ENCODE data around the gene TRIM44. TPM values are rescaled to one million over a fixed set of nuclear protein-coding genes. Genes with fewer than 3 reads are reported as not detected.

The TRIM44 gene
- total and polyA plus RNA-seq, 2 donors (not counting 3 experiments of a cell fraction or from before 2014, with no cell fraction given) = 31.7 to 72.0 TPM

DNA sequence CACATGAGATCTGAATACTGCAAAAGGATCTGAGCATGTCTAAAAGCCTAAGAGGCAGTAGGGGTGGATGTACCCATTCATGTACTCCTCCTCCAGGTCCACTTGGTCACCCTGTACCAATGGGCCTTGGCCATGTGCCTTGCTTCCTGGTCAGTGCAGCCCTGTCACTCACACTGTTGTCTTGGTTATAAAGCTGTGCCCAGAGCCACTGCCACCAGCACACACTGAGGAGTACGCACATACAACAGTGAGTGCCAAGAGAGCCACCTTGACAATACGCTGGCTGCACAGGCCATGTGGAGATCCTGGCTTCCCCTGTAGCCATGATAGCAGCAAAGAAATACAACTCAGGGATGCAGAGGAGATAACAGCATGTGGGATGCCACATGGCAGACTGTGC, 184.9 kb downstream of the TRIM44 start:
- Histone ChIP-seq H3K4me2 (ENCODE audit: insufficient read depth, low read length) (no peak overlapping the region), H3K27me3 (ENCODE audit: control insufficient read depth in 2 of 2, insufficient read depth in 2 of 2, low read length in 2 of 2) (peaks cover 6 to 19% of the 10 kb centered on the region in 2 experiments), H3K4me1 (ENCODE audit: control insufficient read depth, extremely low read depth, insufficient read depth, low read length) (peaks cover 12% of the 10 kb centered on the region), H3K79me2 (ENCODE audit: control insufficient read depth, insufficient read depth, low read length) (no peaks in the 10 kb centered on the region), H3K9me3 (replicated peaks; ENCODE audit: control insufficient read depth, insufficient read depth, low read length) (no peaks in the 10 kb centered on the region), H3K9ac (replicated peaks; ENCODE audit: extremely low read depth, insufficient read depth, low read length) (no peak overlapping the region), H3K9me1 (replicated peaks; ENCODE audit: control insufficient read depth, extremely low read depth, insufficient read depth, low read length) (no peaks in the 10 kb centered on the region), H2AFZ (ENCODE audit: low read depth, low read length) (no peak overlapping the region), H3K36me3 (ENCODE audit: control insufficient read depth in 2 of 2, extremely low read depth in 1 of 2, insufficient read depth in 2 of 2, low read length in 2 of 2) (no peaks in the 10 kb centered on the region), H3K4me3 (replicated peaks in 1 of 3; ENCODE audit: insufficient read depth in 1 of 3, low read depth in 1 of 3, low read length in 3 of 3) (no peak overlapping the region), H3K27ac (ENCODE audit: insufficient read depth, low read depth, low read length) (no peak overlapping the region), H4K20me1 (replicated peaks; ENCODE audit: control insufficient read depth, extremely low read depth, insufficient read depth, low read length) (no peaks in the 10 kb centered on the region)
- CTCF ChIA-PET = interaction anchor here (1.6 to 5.5 kb wide), 3 partner anchors 18 to 26 kb away, joined by 3 to 50 read pairs (median 7); no protein-coding TSS in a partner anchor
- TF ChIP-seq EZH2 (IDR thresholded peaks at IDR 0.05; ENCODE audit: borderline replicate concordance, low read depth, low read length, severe bottlenecking) (no peak), JUN (IDR thresholded peaks at IDR 0.05; ENCODE audit: borderline replicate concordance, insufficient read depth, insufficient read length, low read depth) (no peak), FOS (IDR thresholded peaks at IDR 0.05; ENCODE audit: borderline replicate concordance, insufficient read depth, low read length) (no peak), POLR2A (IDR thresholded peaks at IDR 0.05; ENCODE audit: low read depth, low read length) (no peak)
- TF ChIP-seq, protein P1, sequence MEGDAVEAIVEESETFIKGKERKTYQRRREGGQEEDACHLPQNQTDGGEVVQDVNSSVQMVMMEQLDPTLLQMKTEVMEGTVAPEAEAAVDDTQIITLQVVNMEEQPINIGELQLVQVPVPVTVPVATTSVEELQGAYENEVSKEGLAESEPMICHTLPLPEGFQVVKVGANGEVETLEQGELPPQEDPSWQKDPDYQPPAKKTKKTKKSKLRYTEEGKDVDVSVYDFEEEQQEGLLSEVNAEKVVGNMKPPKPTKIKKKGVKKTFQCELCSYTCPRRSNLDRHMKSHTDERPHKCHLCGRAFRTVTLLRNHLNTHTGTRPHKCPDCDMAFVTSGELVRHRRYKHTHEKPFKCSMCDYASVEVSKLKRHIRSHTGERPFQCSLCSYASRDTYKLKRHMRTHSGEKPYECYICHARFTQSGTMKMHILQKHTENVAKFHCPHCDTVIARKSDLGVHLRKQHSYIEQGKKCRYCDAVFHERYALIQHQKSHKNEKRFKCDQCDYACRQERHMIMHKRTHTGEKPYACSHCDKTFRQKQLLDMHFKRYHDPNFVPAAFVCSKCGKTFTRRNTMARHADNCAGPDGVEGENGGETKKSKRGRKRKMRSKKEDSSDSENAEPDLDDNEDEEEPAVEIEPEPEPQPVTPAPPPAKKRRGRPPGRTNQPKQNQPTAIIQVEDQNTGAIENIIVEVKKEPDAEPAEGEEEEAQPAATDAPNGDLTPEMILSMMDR (IDR thresholded peaks at IDR 0.05; ENCODE audit: extremely low read depth in 1 of 2, insufficient read depth in 1 of 2, low read depth in 1 of 2, low read length in 2 of 2) = no peak
- TF ChIP-seq, protein P2, sequence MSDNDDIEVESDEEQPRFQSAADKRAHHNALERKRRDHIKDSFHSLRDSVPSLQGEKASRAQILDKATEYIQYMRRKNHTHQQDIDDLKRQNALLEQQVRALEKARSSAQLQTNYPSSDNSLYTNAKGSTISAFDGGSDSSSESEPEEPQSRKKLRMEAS (IDR thresholded peaks at IDR 0.05; ENCODE audit: insufficient read depth, insufficient read length) = no peak
- dilution Hi-C loops (cut with MboI; ENCODE audit: extremely low pct_ligation_motif_present, low sequenced_read_pairs) = no loop called here
- no TSS peak for BruUV-seq (replicated peaks)
- no peak for DNase-seq (ENCODE audit: low read depth, low spot score)
- intact Hi-C loops (cut with micrococcal nuclease) = no loop called here
- no peak for FAIRE-seq
- POLR2A ChIA-PET = no interaction called here
